NB4 (cell line): ENCODE results near the gene B9D1.

Experiments used
- DNase-seq: peaks from one replicate; pipeline ENCODE4 v3.0.0; 2010; ENCODE audit warnings: low read depth
- H3K4me3 ChIP-seq: one replicate; pipeline ENCODE4 v1.5.1; 2011; ENCODE audit warnings: mild to moderate bottlenecking, low read depth, low read length, moderate library complexity
- MYC ChIP-seq: IDR thresholded peaks from 2 replicates; pipeline ENCODE4 v1.6.1; 2011; ENCODE audit warnings: low read depth, low read length
- POLR2A ChIP-seq: IDR thresholded peaks from 2 replicates; pipeline ENCODE4 v1.6.1; 2011; ENCODE audit warnings: mild to moderate bottlenecking; ENCODE audit not compliant: insufficient read length; ENCODE audit errors: extremely low read depth
- TF ChIP-seq, protein P1 (sequence below): IDR thresholded peaks from 2 replicates; pipeline ENCODE4 v1.6.1; 2011; ENCODE audit warnings: low read depth, low read length
- TF ChIP-seq, protein P2 (sequence below): IDR thresholded peaks from one replicate; pipeline ENCODE4 v1.5.1; 2012; ENCODE audit warnings: low read depth, low read length

B9D1 gene, protein sequence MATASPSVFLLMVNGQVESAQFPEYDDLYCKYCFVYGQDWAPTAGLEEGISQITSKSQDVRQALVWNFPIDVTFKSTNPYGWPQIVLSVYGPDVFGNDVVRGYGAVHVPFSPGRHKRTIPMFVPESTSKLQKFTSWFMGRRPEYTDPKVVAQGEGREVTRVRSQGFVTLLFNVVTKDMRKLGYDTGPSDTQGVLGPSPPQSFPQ

DNA sequence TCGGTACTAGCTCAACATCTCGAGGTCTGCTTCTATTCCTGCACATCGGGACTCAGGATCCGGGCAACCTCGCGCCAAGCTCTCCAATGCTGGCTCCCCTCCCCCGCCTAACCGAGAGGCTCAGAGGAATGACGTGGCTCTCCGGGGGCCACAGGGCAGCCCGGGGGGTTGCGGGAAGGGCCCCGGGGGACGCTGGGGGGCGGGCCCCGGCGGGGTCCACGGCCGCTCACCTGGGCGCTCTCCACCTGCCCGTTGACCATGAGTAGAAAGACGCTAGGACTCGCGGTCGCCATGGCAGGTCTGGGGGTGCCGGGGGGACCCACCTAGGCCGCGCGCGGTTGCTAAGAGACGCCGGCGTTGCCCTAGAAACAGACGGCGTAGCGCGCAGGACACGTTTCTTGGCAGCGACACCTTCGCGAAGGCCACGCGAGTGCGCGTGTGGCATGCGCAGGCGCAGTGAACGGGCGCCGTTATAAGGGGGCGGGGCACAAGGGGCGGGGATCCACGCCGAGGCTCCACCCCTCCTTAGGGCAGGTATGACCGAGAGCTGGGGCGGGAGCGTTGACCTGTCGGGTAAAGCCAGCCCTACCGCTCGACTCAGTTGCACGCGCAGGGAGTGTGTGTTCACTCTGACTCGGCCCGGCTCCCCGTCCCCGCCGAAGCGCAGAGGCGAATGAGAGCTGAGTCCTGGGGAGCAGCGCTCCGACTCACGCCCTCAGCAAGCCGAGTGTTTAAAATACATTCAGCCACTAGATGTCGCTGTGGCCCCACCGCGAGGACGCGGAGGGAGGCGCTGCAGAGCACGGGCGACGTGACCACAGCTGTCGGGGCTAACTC, at the start of gene B9D1:
B9D1 (minus strand) TSS at position 447 of the 837 bp plus-strand sequence; CDS start at position 293, 154 bp downstream.
- peak; percentile 90 for DNase-seq
- peak within 1 kb of the TSS; percentile 71 for H3K4me3 ChIP-seq
- TF ChIP-seq, protein P1, sequence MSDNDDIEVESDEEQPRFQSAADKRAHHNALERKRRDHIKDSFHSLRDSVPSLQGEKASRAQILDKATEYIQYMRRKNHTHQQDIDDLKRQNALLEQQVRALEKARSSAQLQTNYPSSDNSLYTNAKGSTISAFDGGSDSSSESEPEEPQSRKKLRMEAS = peak; percentile 57
- TF ChIP-seq POLR2A (no peak), MYC (peak; percentile 55)
- TF ChIP-seq, protein P2, sequence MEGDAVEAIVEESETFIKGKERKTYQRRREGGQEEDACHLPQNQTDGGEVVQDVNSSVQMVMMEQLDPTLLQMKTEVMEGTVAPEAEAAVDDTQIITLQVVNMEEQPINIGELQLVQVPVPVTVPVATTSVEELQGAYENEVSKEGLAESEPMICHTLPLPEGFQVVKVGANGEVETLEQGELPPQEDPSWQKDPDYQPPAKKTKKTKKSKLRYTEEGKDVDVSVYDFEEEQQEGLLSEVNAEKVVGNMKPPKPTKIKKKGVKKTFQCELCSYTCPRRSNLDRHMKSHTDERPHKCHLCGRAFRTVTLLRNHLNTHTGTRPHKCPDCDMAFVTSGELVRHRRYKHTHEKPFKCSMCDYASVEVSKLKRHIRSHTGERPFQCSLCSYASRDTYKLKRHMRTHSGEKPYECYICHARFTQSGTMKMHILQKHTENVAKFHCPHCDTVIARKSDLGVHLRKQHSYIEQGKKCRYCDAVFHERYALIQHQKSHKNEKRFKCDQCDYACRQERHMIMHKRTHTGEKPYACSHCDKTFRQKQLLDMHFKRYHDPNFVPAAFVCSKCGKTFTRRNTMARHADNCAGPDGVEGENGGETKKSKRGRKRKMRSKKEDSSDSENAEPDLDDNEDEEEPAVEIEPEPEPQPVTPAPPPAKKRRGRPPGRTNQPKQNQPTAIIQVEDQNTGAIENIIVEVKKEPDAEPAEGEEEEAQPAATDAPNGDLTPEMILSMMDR = peak; percentile 60

DNA sequence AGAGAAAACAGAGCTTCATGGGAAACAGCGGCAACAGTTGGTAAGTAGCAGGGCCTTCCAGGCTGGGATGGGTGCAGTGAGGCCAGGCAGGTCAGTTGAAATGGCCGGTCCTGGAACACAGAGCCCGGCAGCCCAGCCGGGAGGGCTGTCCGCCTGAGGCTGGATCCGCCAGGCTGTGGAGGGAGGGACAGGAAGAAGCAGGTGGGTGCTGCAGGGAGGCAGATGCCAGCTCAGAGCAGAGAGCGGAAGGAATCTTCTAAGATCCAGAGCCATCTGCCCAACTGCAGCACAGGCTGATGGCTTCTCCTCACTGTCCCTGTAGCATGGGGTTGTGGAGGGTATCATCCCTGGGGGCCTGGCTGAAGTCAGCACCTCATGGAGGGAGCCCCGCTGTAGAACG, 49.1 kb upstream of the B9D1 start:
- no peak overlapping the region for H3K4me3 ChIP-seq
- TF ChIP-seq, protein P2 = no peak
- no peak for TF ChIP-seq POLR2A
- TF ChIP-seq MYC = no peak
- TF ChIP-seq, protein P1 = no peak
- DNase-seq = no peak

DNA sequence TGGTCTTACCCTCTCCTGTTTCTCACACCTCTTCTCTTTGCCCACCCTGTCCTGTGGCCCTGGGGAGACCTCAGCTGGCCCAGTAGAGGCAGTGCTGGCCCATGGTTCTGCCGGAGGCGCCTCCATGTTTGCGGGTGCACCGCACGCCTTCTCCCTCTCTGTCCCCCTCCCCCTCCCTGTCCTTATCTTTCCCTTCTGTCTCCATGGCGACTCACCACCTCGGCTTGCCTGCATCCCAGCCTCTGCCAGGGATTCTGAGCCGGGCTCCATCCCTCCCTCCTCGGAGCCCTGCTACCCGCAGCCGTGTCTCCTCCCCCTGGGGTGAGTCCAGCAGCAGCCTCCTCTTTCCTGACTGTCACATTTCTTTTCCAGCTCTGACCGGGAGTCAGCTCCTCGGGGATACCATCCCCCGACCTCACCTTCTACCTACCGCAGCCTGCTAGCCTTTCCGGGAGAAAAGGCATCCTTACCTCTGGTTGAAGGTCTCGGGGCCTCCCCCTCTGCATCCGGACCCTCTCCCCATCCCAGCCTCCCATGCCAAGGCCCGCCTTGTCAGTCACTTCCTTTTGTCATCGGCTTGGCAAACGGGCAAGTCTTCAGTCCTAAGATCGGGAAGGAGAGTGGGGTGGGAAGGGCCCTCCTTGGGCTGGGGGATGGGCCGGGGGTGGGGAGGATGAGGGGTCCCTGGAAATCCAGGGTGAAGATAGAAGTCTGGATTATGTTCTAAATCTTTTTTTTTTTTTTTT, 48.5 kb upstream of the B9D1 start, which contains the start of gene RNF112:
RNF112 (plus strand) TSS at position 358 of the 746 bp plus-strand sequence; CDS start at position 535, 177 bp downstream.
- DNase-seq = no peak
- no peak for TF ChIP-seq MYC
- no peak for TF ChIP-seq POLR2A
- TF ChIP-seq, protein P1 = no peak
- TF ChIP-seq, protein P2 = no peak
- no peak within 1 kb of the TSS for H3K4me3 ChIP-seq

DNA sequence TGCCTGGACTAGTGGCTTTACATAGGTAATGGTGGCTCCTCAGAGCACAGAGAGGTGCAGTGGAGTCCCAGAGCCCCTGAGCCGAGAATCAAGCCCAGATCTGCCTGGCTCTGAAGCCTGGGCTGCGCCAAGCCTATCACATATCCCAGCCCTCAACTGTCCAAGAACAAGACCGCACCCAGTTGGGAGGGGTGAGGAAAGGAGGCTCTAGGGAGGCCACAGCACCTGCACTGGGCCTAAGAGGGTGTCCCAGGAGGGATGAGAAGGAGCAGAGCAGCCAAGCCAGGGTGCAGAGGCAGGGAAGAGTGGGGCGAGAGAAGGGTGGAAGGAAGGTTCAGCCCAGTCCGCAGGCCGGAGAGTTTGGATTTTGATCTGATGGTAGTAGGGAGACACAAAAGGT, 47.6 kb upstream of the B9D1 start:
- DNase-seq = no peak
- H3K4me3 ChIP-seq = no peak overlapping the region
- TF ChIP-seq MYC = no peak
- TF ChIP-seq, protein P1 = no peak
- TF ChIP-seq, protein P2 = no peak

DNA sequence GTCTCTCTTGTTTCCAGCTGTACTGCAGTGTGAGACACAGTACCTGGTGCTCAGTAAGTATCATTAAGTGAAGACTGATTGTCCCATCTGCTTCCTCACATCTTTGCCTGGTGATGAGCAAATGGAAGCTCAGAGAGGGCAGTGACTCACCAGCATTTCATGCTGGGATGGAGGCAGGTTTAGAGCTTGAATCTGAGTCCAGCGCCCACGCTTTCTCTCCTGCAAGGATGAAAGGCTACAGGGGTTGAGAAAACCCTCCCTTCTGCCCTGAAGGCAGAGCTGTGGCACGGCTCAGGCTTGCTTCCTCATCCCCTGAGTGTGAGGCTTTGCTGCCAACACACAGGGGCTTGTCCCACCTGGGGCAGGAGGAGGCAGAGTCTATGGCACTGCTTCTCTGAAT, 47.0 kb upstream of the B9D1 start:
- TF ChIP-seq MYC (no peak), POLR2A (no peak)
- TF ChIP-seq, protein P1 = no peak
- TF ChIP-seq, protein P2 = no peak
- no peak for DNase-seq
- H3K4me3 ChIP-seq = no peak overlapping the region
